NCI-H2196 treated with DMSO at 0.1 percent for 48 hours (cell line): ENCODE results near the gene ANKRD13A.
A peak's percentile ranks its signal among the peaks of the same experiment; 100 is the strongest.

ENCODE experiments used
- DNase-seq: peaks from one replicate; lab custom pipeline; 2025; ENCODE audit not compliant: unreplicated experiment; lab: John Stamatoyannopoulos, UW

The ANKRD13A gene

DNA sequence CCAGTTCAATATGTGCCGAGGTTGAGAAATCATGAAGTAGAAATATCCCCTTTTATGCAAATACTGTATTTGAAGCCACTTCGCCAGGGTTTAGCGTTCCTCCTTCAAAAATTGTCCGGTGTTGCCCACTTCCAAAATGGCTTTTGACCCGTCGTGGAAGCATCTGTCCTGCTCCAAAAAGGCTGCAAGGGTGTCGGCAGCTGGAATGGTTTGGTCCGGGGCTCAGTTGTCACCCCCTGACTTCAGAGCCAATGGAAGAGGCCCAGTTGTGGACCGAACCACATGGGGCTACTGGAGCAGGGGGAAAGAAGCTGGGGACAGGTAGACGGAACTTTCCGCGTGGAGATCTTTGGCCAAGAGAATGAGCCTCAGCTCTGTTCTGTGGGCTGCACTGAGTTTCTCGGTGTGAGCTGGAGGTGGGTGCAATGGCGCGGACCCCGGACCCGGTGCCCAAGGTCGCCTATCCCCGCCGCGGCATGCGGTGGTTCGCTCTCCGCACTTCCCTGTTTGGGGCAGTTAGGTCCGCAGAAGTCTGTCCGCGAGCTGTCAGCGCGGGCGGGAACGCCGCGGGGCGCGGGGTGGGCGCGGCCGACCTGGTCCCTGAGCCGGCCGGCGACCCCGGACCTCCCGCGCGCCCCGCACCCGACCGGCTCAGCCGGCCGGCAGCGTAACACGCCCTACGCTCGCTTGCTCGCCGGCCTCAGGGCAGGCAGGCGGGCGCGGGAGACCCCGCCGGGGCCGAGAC is at the start of gene ANKRD13A:
TSS of gene ANKRD13A (plus strand) at position 527 of the 745 bp plus-strand sequence. CDS start 259 bp downstream, outside the sequence.
- DNase-seq: peak; percentile 68

DNA sequence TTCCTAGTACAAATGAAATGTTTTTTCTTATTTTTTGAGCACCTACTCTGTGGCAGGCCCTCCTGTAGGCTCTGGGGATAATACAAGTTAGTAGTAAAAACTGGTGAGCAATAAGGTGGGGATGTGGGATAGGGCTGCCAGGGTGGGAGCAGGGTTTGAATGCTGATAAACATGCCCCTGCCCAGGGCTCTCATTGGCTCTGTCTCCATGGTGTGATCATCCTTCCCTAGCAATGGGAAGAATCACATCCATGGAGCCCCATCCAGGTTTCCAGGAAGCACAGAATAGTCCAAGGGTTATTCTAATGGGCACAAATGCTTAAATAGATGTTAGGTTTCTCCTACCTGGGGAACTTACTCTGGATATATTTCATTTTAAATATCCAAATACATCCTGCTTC is 48.6 kb upstream of the ANKRD13A start:
- no peak for DNase-seq

DNA sequence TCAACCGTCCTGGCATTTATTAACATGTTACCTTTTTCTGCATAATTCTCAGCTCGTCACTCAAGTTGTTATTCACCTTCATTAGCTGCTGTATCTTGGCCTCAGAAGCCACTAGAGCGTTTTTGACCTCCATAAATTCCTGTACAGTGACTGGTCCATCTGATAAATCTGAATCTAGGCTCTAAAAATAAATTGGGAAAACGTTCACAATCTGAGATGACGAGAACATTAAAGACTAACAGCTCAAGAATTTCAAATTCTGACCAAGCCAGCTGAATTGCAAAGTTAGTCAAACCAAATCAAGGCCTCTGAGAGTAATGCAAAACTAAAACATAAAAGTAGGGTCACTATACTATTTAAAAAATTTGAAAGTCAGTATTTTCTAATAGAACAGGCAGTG is 48.1 kb upstream of the ANKRD13A start:
- DNase-seq: no peak

DNA sequence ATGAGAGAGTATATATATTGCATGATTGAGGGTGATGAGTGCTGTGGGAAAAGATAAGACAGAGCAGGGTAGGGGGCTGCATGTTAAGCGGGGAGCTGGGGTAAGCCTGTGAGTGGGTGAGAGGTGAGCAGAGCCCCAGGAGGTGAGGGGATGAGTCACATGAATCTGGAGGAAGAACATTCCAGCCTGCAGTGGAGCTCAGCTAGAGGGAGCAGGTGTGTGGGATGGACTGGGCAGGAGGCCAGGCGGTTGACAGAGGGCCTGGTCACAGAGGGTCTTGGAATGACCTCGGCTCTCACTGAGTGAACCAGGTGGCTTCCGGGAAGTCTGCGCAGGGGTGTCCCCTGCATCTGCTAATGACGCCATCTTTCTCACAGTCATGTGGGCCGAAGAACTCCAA is 47.5 kb upstream of the ANKRD13A start:
- peak; percentile 14 for DNase-seq

DNA sequence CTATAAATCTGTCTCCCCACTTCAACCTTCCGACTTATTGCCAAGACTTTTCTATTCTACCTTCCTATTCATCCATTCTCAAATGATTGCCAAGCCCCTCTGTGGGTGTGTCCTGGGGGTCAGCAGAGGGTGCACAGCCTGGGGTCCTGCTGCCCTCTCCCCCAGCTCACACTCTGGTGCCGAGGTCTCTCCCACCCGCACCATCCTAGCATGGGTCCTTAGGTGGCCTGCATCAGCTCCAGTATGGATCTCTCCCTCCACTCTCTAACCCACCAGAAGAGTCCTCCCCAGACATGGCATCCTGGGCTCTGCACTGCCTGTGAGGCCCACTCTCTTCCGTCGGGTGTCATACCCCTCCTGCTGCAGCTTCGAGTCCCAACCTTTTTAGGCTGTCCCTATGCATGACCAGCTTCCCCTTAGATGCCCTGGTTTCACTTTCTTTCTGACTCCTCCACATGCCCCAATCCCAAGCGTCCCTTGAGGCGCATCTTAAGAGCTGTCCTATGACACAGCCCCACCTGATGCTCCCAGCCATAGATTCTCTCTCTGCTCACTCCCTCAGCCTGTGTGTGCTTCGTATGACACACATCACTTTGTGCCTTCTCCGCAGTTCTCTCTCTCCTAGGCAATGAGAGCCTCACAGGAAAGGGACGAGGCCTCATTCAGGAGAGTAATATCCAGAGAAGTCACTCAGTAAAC is 46.9 kb upstream of the ANKRD13A start:
- no peak for DNase-seq

DNA sequence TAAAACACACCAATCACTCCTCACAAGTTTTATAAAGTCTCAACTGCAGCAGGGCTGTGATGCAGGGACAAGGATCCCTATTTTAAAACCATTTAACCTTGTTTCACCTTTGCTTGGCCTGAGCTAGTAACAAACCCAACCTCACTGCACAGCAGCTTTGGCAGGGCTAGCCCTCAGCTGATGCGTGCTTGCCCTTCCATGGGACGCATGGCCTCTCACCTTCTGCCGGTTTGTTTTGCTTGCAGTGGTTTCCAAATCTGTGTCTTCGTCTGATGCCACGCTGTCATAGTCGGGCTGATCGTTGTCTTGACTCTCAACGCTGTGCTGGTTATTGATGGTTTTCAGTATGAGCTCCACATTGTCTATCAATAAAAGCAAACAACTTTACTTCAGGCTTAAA is 46.4 kb upstream of the ANKRD13A start:
- no peak for DNase-seq

DNA sequence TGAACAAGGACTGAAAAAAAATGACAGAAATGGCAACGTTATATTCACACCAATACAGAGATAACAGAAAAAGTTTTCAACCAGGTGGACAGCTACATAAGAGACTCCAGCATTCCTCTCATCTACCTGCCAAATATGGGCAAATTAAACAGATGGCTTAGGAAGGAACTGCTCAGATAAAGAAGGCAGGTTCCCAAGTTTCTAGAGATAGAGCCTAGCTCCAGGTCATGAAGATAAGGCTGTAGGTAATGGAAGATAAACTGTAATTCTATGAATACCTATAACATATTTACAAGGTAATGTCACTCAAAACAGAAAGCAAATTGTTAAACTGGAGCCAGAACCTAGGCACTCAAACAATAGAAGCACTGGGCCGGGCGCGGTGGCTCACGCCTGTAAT is 45.6 kb upstream of the ANKRD13A start:
- no peak for DNase-seq

DNA sequence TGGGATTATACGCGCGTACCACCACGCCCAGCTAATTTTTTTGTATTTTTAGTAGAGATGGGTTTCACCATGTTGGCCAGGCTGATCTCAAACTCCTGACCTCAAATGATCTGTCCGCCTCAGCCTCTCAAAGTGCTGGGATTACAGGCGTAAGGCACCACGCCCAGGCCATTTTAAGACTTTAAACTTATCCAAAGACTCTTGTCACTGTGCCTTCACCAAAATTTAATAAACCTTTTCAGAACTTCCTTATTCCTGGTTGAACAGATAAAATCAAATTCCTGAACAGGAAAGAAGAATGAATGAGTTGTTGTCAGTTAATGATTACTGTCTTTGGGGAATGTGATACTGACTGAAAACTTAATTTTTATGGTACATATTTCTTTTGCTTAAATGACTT is 40.9 kb upstream of the ANKRD13A start:
- no peak for DNase-seq

DNA sequence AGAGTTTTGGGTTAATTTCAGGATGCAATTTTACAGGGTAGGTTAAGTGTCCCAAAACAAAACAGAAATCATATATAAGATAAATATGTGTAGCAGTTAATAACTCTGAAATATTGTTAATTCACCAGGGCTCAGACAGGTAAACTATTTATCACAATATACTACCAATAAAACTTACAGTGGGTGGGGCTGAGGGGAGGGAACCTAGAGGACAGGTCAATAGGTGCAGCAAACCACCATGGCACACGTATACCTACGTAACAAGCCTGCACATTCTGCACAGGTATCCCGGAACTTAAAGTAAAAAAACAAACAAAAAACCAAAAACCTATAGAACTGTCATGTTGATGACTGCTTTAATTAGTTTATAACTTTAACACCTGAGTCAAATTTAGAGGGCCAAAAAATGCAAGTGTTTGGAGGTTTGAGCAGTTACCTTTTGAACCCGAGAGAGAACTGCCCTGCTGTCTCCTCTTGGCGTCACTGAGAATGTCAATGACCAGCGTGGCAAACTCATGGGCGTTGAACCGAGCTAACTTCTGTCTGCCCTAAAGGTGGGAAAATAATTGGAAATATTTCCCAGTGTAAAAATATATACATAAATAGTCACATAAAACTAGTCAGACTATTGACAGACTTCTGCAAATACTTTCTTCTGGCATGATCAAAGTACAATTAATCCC is 39.7 kb upstream of the ANKRD13A start:
- DNase-seq: no peak

DNA sequence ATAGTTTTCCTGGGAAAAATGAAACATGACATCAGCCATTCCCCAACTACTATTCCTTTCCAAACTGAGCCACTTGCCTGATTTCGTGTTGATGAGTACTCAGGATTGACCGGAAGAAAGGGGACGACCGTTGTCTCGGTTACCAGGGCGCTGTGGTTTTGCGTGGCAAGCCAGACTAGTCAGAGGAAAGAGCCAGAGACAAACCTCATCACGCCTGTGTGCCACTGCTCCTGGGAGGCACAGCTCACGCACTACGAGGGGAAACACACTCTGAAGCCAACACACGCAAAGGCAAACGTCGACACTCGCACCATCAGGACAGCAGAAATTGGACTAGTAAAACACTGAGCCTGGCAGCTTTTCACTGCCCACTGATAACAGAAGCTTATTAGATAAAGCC is 38.0 kb upstream of the ANKRD13A start:
- no peak for DNase-seq

DNA sequence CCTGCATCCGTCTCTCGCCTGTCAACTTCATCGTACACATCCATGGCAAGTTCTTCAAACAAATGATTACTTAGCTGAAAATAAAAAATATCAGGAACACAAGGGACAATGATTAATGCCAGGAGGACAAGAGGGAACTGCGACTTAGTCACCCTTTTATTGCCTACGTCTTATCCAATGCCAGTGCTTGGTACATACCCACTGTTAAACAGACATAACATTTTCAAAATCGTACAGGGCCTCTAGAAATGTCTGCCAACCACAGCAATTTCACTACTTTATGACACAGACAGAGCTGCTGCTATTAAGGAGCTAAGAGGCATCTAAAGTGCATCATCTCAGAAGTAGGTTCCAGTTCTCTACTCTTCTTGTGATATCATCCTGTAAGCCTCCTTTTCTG is 37.6 kb upstream of the ANKRD13A start:
- no peak for DNase-seq

DNA sequence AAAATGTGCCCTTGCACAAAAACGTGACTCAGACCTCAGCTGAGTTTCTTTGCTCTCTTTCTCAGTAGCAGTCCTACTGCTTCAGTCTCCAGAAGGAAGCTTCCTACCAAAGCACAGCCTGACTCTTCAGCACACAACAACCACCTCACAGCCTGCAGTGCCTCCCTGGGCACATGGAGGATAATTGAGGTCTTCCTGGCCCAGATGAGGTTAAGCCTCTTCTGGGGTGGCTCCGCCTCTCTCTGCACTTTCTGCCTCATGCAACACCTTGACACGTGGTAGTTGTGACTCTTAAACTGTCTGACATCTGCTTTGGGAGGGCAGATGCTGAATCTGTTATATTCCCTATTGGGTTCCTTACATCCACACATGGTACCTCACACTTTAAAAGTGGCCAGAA is 36.8 kb upstream of the ANKRD13A start:
- DNase-seq: no peak

DNA sequence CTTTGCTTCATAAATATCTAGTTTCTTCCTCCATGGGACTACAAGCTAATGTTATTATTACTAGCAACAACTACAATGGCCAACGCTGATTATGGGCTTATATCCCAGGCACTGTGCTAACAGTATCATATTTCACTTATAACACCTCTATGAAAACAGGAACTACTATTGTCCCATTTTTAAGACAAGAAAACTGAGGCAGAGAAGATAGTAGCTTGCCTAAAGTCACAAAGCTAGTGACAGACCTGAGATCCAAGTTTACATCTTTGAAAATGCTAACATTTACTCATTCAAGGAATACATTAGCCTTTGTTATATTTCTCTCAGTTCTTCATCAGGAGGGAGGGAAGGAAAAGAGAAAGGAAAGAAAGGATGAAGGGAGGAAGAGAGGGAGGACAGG is 35.9 kb upstream of the ANKRD13A start:
- DNase-seq: no peak

DNA sequence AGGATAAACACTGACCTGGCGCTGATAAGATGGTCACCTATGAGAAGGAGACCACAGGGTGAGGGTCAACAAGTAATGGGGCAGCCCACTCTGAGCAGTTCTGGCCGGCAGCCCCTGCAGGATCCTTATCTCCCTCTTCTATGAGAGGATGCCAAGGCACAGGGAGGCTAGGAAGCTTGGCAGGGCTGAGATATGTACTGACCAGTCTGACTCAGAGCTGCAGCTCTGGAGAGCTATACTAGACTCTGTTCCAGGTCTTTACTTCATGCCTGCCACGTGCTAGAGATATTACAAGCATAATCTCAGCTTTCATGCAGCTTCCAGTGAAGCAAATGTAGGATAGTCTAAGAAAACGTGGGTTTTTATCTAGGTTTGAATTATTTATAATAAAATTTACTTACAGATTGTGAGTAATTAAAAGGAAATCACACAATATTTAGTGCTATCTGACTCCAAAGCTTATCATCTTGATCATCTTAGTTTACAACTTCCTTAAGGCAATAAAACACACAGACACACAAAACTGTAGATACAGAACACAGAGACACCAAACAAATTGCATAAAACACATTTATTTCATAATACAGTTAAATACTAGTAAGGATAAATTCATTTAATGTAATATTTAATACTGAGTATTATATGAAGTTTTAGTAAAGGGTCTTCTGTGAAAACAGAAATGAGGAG is 35.3 kb upstream of the ANKRD13A start:
- no peak for DNase-seq

DNA sequence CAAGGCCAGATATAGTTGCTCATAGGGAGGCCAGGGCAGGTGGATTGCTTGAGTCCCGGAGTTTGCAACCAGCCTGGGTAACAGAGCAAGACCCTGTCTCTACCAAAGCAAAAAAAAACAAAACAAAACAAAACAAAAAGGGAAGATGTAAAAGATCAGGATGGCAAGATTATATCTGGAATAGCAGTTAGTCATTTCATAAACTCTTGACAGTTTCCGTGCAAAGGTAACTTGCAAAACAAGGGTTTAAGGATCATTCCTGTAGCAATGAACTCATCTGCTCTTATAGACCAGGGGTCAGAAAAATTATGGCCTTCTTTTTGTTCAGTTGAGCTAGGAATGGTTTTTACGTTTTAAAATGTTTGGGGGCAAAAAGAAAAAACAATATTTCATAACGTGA is 32.7 kb upstream of the ANKRD13A start:
- DNase-seq: no peak

DNA sequence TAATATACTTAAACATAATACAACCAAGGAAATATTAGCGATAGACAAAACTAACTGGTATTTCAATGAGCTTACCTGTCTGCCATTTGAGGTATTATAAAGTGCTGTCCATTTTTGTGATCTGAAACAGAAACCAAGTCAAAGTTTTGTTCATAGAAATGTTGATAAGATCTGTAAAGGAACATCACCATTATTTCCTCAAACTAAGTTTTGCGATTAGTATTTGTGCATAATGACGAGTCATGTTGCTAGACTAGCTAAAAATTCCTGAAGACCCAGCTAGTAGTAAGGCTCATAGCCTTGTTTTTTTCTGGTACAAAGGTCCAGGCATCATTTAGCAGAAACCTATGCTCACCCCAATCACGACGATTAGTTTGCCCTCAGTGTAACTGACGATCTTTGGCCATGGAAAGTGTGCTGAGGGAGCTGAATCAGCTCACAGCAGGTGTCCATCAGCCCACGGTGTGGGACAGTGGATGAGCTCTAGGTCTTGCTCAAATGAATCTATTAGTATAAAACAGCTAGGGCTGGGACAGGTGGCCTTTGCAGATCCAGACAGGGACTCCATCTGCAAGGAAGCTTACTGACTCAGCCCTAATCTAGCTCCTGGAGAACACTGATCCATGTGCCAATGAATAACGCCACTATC is 31.7 kb upstream of the ANKRD13A start:
- no peak for DNase-seq

DNA sequence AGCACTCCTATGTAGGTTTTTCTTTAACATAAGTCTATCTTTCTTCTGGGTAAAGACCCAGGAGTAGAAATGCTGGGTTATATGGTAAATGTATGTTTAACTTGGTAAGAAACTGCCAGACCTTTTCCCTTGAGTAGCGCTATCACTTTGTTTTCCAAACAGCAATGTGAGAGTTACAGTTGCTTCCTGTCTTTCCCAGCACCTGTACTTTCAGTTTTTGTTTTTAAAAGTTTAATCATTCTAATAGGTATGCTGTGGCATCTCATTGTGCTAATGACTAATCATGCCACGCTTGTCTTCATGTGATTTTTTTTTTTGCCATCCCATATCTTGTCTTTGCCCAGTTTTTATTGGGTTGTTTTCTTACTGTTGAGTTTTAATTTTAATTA is 31.2 kb upstream of the ANKRD13A start:
- DNase-seq: no peak

DNA sequence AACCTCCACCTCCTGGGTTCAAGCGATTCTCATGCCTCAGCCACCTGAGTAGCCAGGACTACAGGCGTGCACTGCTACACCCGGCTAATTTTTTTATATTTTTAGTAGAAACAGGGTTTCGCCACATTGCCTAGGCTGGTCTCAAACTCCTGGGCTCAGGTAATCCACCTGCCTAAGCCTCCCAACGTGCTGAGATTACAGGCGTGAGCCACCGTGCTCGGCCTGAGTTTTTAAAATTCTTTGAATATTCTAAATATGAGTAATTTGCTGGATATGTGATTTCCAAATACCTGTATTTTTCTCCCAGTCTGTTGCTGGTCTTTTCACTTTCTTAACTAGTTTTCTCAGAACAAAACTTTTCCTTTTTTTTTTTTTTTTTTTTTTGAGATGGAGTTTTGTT is 30.4 kb upstream of the ANKRD13A start:
- no peak for DNase-seq

DNA sequence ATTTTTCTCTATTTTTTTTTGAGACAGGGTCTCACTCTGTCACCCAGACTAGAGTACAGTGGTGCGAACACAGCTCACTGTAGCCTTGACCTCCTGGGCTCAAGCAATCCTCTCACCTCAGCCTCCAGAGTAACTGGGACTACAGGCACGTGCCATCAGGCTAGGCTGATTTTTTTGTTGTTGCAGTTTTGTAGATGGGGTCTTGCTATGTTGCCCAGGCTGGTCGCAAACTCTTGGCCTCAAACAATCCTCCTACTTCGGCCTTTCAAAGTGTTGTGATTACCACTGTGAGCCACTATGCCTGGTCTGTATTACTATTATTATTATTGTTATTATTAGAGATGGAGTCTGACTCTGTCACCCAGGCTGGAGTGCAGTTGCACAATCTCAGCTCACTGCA is 26.4 kb upstream of the ANKRD13A start:
- no peak for DNase-seq

DNA sequence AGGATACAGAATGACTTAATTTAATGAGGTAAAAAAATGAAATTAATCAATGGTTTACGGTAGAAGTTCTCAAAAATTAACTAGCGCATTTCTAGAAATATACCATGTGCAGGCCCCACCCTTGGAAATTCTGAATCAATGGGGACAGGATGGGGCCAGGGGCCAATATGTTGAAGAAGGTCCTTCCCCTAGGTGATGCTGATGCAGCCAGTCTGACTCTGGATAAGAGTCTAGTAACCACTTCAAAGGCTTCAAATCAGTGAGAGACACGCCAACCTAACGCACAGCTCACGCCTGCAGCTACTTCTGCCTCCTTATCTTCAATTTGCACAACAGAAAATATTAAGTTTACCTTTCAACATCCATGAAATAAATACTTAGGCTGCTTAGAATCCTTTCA is 17.9 kb upstream of the ANKRD13A start:
- no peak for DNase-seq

DNA sequence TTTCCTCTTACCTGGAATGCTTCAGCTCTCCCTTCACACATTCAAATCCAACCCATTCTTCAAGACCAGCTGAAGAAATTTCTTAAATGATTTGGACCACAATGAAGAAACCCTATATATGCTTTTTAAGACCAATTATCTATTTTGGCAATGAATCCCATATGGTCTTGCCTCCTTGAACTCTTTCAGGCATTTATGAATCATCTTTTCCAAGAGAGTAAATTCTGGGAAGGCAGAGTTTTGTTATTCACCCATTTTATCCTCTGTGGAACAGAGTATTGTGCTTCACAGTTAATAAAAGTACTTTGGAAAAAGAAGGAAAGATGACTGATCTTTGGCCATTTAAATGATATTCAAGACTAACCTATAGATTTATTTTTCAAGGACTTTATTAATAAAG is 17.0 kb upstream of the ANKRD13A start:
- no peak for DNase-seq
